ENCODE measurements around the gene ZNF84.

ZNF84 gene

GRCh38 chr12:133037207-133038005 is at the start of gene ZNF84:
TSS of gene ZNF84 (plus strand) at chr12:133037509. CDS start at chr12:133041468, 3,959 bp downstream.
- no peak within 1 kb of the TSS for H3K27ac ChIP-seq (ENCODE audit: low read length)
- no peaks in the 10 kb centered on the region for H3K4me1 ChIP-seq (ENCODE audit: control insufficient read depth, insufficient read depth, low read length)
- WGBS (ENCODE audit: insufficient coverage, insufficient read length), result no CpG with 5 or more reads among the region's 103 CpGs
- peak within 1 kb of the TSS; percentile 75 for H3K4me3 ChIP-seq (ENCODE audit: low read length)
- DNase-seq (ENCODE audit: low read depth, low spot score), result peak; percentile 87
- no peaks in the 10 kb centered on the region for H3K27me3 ChIP-seq (ENCODE audit: control insufficient read depth, insufficient read depth, low read length)
- H3K9me3 ChIP-seq (ENCODE audit: control insufficient read depth, insufficient read depth, low read length), result no peaks in the 10 kb centered on the region
- H3K36me3 ChIP-seq (ENCODE audit: control insufficient read depth, insufficient read depth, low read length), result no peaks in the 10 kb centered on the region; the same call in 1 of the 2 replicates

GRCh38 chr12:132998741-132999140 is 38.6 kb upstream of the ZNF84 start:
- Histone ChIP-seq H3K9me3 (ENCODE audit: control insufficient read depth, insufficient read depth, low read length) (peaks cover 2% of the 10 kb centered on the region), H3K4me3 (ENCODE audit: low read length) (no peak overlapping the region), H3K27me3 (ENCODE audit: control insufficient read depth, insufficient read depth, low read length) (no peaks in the 10 kb centered on the region), H3K27ac (ENCODE audit: low read length) (no peak overlapping the region), H3K36me3 (ENCODE audit: control insufficient read depth, insufficient read depth, low read length) (no peaks in the 10 kb centered on the region), H3K4me1 (ENCODE audit: control insufficient read depth, insufficient read depth, low read length) (no peaks in the 10 kb centered on the region)
- no CpG with 5 or more reads among the region's 1 CpG for WGBS (ENCODE audit: insufficient coverage, insufficient read length)
- DNase-seq (ENCODE audit: low read depth, low spot score), result no peak

GRCh38 chr12:133010657-133011297 is 26.5 kb upstream of the ZNF84 start:
- Histone ChIP-seq H3K4me1 (ENCODE audit: control insufficient read depth, insufficient read depth, low read length) (no peaks in the 10 kb centered on the region), H3K36me3 (ENCODE audit: control insufficient read depth, insufficient read depth, low read length) (peaks cover 15% of the 10 kb centered on the region; the same call in 1 of the 2 replicates), H3K9me3 (ENCODE audit: control insufficient read depth, insufficient read depth, low read length) (peaks cover 10% of the 10 kb centered on the region), H3K27me3 (ENCODE audit: control insufficient read depth, insufficient read depth, low read length) (no peaks in the 10 kb centered on the region), H3K27ac (ENCODE audit: low read length) (no peak overlapping the region), H3K4me3 (ENCODE audit: low read length) (no peak overlapping the region)
- no peak for DNase-seq (ENCODE audit: low read depth, low spot score)
- WGBS (ENCODE audit: insufficient coverage, insufficient read length), result no CpG with 5 or more reads among the region's 6 CpGs

GRCh38 chr12:133023566-133023965 is 13.7 kb upstream of the ZNF84 start:
- no peaks in the 10 kb centered on the region for H3K36me3 ChIP-seq (ENCODE audit: control insufficient read depth, insufficient read depth, low read length)
- H3K4me1 ChIP-seq (ENCODE audit: control insufficient read depth, insufficient read depth, low read length), result no peaks in the 10 kb centered on the region
- H3K4me3 ChIP-seq (ENCODE audit: low read length), result no peak overlapping the region
- no CpG with 5 or more reads among the region's 2 CpGs for WGBS (ENCODE audit: insufficient coverage, insufficient read length)
- H3K27me3 ChIP-seq (ENCODE audit: control insufficient read depth, insufficient read depth, low read length), result no peaks in the 10 kb centered on the region
- no peak for DNase-seq (ENCODE audit: low read depth, low spot score)
- H3K9me3 ChIP-seq (ENCODE audit: control insufficient read depth, insufficient read depth, low read length), result peaks cover 3% of the 10 kb centered on the region
- H3K27ac ChIP-seq (ENCODE audit: low read length), result no peak overlapping the region

- Histone ChIP-seq H3K9me3 (ENCODE audit: control insufficient read depth, insufficient read depth, low read length) (peaks cover 3% of the 10 kb centered on the region), H3K4me3 (ENCODE audit: low read length) (no peak overlapping the region), H3K27me3 (ENCODE audit: control insufficient read depth, insufficient read depth, low read length) (no peaks in the 10 kb centered on the region), H3K4me1 (ENCODE audit: control insufficient read depth, insufficient read depth, low read length) (no peaks in the 10 kb centered on the region), H3K36me3 (ENCODE audit: control insufficient read depth, insufficient read depth, low read length) (no peaks in the 10 kb centered on the region), H3K27ac (ENCODE audit: low read length) (no peak overlapping the region)
- no CpG with 5 or more reads among the region's 7 CpGs for WGBS (ENCODE audit: insufficient coverage, insufficient read length)
- DNase-seq (ENCODE audit: low read depth, low spot score), result no peak
Observed at GRCh38 chr12:133026996-133027395, 10.3 kb upstream of the ZNF84 start.

- Histone ChIP-seq H3K4me3 (ENCODE audit: low read length) (no peak overlapping the region; the same call in 1 of the 2 replicates), H3K27me3 (ENCODE audit: control insufficient read depth, insufficient read depth, low read length) (no peaks in the 10 kb centered on the region), H3K27ac (ENCODE audit: low read length) (no peak overlapping the region), H3K9me3 (ENCODE audit: control insufficient read depth, insufficient read depth, low read length) (no peaks in the 10 kb centered on the region), H3K4me1 (ENCODE audit: control insufficient read depth, insufficient read depth, low read length) (no peaks in the 10 kb centered on the region), H3K36me3 (ENCODE audit: control insufficient read depth, insufficient read depth, low read length) (no peaks in the 10 kb centered on the region; the same call in 1 of the 2 replicates)
- WGBS (ENCODE audit: insufficient coverage, insufficient read length), result no CpG with 5 or more reads among the region's 4 CpGs
- no peak for DNase-seq (ENCODE audit: low read depth, low spot score)
Observed at GRCh38 chr12:133038118-133038709, 905 bp downstream of the ZNF84 start.

- Histone ChIP-seq H3K4me1 (ENCODE audit: control insufficient read depth, insufficient read depth, low read length) (no peaks in the 10 kb centered on the region), H3K36me3 (ENCODE audit: control insufficient read depth, insufficient read depth, low read length) (peaks cover 29% of the 10 kb centered on the region; the same call in 1 of the 2 replicates), H3K4me3 (ENCODE audit: low read length) (no peak overlapping the region), H3K9me3 (ENCODE audit: control insufficient read depth, insufficient read depth, low read length) (peaks cover 12% of the 10 kb centered on the region), H3K27ac (ENCODE audit: low read length) (no peak overlapping the region), H3K27me3 (ENCODE audit: control insufficient read depth, insufficient read depth, low read length) (no peaks in the 10 kb centered on the region)
- no CpG with 5 or more reads among the region's 3 CpGs for WGBS (ENCODE audit: insufficient coverage, insufficient read length)
- DNase-seq (ENCODE audit: low read depth, low spot score), result no peak
Observed at GRCh38 chr12:133046698-133047097, 9.4 kb downstream of the ZNF84 start.

GRCh38 chr12:133057446-133057845 is 20.1 kb downstream of the ZNF84 start:
- Histone ChIP-seq H3K4me1 (ENCODE audit: control insufficient read depth, insufficient read depth, low read length) (no peaks in the 10 kb centered on the region), H3K4me3 (ENCODE audit: low read length) (no peak overlapping the region), H3K27me3 (ENCODE audit: control insufficient read depth, insufficient read depth, low read length) (no peaks in the 10 kb centered on the region), H3K9me3 (ENCODE audit: control insufficient read depth, insufficient read depth, low read length) (peaks cover 16% of the 10 kb centered on the region), H3K27ac (ENCODE audit: low read length) (no peak overlapping the region), H3K36me3 (ENCODE audit: control insufficient read depth, insufficient read depth, low read length) (peaks cover 17% of the 10 kb centered on the region)
- DNase-seq (ENCODE audit: low read depth, low spot score), result no peak
- no CpG with 5 or more reads among the region's 5 CpGs for WGBS (ENCODE audit: insufficient coverage, insufficient read length)

- no CpG with 5 or more reads among the region's 8 CpGs for WGBS (ENCODE audit: insufficient coverage, insufficient read length)
- Histone ChIP-seq H3K27me3 (ENCODE audit: control insufficient read depth, insufficient read depth, low read length) (no peaks in the 10 kb centered on the region), H3K4me1 (ENCODE audit: control insufficient read depth, insufficient read depth, low read length) (no peaks in the 10 kb centered on the region), H3K4me3 (ENCODE audit: low read length) (no peak overlapping the region), H3K36me3 (ENCODE audit: control insufficient read depth, insufficient read depth, low read length) (peaks cover 12% of the 10 kb centered on the region), H3K9me3 (ENCODE audit: control insufficient read depth, insufficient read depth, low read length) (peaks cover 16% of the 10 kb centered on the region), H3K27ac (ENCODE audit: low read length) (no peak overlapping the region)
- DNase-seq (ENCODE audit: low read depth, low spot score), result no peak
Observed at GRCh38 chr12:133058203-133059113, 21.1 kb downstream of the ZNF84 start.

- H3K4me1 ChIP-seq (ENCODE audit: control insufficient read depth, insufficient read depth, low read length), result no peaks in the 10 kb centered on the region
- no peaks in the 10 kb centered on the region for H3K27me3 ChIP-seq (ENCODE audit: control insufficient read depth, insufficient read depth, low read length)
- DNase-seq (ENCODE audit: low read depth, low spot score), result no peak
- peaks cover 8% of the 10 kb centered on the region; the same call in 1 of the 2 replicates for H3K36me3 ChIP-seq (ENCODE audit: control insufficient read depth, insufficient read depth, low read length)
- peaks cover 21% of the 10 kb centered on the region for H3K9me3 ChIP-seq (ENCODE audit: control insufficient read depth, insufficient read depth, low read length)
- H3K27ac ChIP-seq (ENCODE audit: low read length), result no peak overlapping the region
- H3K4me3 ChIP-seq (ENCODE audit: low read length), result no peak overlapping the region
- WGBS (ENCODE audit: insufficient coverage, insufficient read length), result no CpG with 5 or more reads among the region's 1 CpG
Observed at GRCh38 chr12:133061954-133062353, 24.6 kb downstream of the ZNF84 start.

Data from iPS DF 6.9 (cell line).